Inflammatory macrophage treated with lipopolysaccharide for 1 hour (primary cell): ENCODE data around the gene SHISA2.

Experiments used
- DNase-seq, 2 donors: peaks; one replicate each; pipeline ENCODE4 v3.0.0-alpha.2; 2020 to 2022

The SHISA2 gene

DNA sequence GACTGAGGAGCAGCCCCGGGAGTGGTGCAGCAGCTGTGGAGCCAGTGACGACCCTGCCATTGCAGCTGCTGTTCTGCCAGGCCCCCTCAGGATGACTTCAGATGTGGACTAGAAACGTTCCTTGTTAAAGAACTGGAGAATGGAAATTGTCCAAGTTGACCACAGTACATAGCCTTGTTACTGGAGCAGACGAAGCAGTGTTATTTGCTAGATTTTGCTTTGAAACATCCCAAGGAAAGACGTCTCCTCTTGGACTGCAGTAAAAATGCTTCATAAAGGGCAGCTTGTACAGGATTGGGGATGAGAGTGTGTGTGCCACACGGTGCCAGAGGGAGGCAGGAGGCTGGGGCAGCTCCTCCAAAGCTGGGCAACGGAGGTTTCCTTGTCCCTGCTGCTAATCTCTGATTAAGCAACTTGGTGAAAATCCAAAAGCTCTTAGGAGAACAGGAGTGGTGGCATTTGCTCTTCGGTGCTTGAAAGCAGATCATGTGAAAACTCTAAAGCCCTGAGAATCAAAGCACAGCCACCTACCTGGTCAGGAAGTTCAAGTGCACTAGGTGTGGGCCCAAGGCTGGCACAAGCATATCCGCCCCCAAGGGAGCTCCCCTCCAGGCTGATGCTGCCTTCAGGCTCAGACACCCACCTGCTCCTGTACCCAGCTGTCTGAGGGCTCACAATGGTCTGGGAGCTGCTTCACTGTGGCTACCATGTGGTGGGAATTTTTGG, 34.5 kb downstream of the SHISA2 start:
- no peak for DNase-seq

GRCh38 chr13:26016189-26016588, 35.6 kb downstream of the SHISA2 start:
- no peak for DNase-seq

- DNase-seq, result no peak
Observed at GRCh38 chr13:26015271-26016125, 36.3 kb downstream of the SHISA2 start.

DNA sequence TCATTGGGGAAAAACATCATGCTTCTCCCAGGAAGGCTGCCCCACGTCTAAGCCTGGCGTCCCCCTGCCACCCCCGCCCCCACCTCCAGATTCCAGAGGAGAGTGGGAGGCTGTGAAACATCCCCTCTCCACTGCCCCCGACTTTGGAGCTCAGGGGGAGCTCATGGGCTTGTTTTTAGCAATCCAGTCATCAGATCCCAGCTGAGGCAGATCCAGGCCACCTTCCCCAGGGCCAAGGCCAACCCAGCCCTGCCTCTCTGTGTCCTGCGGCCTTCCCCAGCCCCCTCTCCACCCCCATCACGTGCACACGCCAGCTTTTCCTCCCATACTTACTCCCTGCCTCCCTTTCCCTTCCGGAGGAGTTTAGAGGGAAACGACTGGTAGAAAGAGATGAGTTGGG, 38.8 kb downstream of the SHISA2 start:
- DNase-seq, result no peak

DNA sequence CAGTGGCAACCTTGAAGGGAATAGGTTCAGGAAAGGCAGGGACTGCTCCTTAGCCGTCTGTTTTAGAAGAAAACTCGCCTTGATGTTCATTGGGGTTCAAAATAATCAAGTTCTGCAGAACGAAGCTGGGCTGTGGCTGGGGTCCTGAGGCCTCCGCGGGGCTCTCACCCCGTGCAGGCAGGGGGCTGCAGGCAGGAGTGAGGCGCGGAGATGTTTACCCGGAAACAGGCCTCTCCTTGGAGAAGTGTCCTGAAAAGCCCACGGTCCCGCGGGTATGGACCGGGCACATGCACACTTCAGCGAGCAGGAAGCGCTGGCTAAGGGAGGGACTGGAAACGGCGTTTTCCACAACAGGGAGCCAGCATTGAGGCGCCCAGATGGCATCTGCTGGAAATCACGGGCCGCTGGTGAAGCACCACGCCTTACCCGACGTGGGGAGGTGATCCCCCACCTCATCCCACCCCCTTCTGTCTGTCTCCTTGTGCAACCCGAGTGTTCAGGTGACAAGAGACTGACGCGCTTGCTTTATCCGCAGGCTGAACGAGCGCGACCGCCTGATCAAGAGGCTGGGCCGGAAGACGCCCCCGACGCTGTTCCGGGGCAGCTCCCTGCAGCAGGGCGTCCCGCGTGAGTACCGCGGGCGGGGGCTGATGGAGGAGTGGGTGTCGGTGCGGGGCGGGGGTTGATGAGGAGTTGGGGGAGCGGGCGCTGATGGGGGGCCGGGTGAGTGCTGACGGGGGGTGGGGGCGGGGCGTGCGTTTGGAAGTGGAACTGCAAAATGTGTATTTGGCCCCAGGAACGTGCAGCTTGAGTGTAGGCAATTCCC, 39.6 kb downstream of the SHISA2 start:
- no peak for DNase-seq

DNA sequence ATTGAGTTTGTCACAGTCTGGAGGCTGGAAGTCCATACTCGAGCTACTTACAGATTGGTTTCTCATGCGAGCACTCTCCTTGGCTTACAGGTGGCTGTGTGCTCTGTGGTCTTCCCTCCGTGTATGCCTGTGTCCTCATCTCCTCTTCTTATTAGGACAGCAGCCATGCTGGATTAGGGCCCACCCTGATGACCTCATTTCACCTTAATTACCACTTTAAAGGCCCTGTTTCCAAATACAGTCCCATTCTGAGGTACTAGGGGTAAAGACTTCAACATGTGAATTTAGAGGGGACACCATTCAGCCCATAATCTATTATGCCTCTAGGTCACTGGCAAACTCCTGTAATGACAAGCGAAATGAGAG, 40.6 kb downstream of the SHISA2 start:
- DNase-seq, result no peak

GRCh38 chr13:26010487-26011207, 41.2 kb downstream of the SHISA2 start:
- DNase-seq, result no peak

DNA sequence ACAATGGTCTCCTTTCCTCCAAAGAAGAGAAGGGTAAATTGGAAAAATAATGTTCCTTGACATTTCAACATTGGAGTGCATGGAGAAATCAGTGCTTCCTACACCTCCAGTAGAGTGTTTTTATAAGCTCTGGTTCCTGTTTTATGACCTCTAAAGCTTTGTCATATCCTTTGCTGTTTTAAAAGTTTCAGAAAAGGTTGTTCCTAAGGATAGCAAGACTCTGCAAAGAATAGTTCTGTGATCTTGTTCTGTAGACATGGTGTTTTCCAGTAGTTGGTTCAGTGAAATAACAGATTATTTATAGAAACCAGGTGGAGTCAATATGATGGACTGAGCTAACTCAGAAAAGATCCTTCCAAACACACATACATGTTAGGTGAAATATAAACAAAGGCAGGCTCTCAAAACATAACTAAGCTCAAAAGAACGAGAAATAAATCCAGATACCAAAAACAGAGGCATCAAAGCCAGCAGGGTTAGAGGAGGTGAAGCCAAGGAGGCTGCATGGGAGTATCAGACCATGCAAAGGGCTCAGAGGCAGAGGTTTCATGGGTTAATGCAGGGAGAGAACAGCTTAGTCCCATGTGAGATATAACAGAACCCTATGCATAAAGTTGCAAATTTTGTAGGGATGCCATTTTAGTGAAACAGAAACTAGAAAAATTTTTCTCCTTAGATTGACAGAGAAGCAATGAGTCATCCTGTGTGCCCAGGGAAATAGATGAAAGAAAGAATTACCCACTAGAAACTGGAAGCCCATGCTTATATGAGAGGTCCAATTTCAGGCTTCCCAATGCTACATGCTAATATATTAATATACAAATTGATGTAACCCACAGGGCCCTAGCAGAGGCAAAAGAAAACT, 44.3 kb downstream of the SHISA2 start:
- DNase-seq, result no peak
